Neural progenitor cell (in vitro differentiated cells): ENCODE data around the gene SPDYC.
A peak's percentile ranks its signal among the peaks of the same experiment; 100 is the strongest.

Source experiments
- EZH2 ChIP-seq: fragments of 200-600 bp; sonication (generic); IDR thresholded peaks from 2 replicates; pipeline ENCODE4 v1.6.1; 2017; ENCODE audit warnings: antibody characterized with exemption, mild to moderate bottlenecking, moderate library complexity
- EZH2phosphoT487 ChIP-seq: fragments of 200-600 bp; sonication (generic); IDR thresholded peaks from 2 replicates; pipeline ENCODE4 v1.6.1; 2017; ENCODE audit warnings: antibody characterized with exemption
- TF ChIP-seq, protein P1 (sequence below): fragments of 200-600 bp; sonication (generic); IDR thresholded peaks from 2 replicates; pipeline ENCODE4 v1.5.1; 2017; ENCODE audit warnings: antibody characterized with exemption, mild to moderate bottlenecking

DNA sequence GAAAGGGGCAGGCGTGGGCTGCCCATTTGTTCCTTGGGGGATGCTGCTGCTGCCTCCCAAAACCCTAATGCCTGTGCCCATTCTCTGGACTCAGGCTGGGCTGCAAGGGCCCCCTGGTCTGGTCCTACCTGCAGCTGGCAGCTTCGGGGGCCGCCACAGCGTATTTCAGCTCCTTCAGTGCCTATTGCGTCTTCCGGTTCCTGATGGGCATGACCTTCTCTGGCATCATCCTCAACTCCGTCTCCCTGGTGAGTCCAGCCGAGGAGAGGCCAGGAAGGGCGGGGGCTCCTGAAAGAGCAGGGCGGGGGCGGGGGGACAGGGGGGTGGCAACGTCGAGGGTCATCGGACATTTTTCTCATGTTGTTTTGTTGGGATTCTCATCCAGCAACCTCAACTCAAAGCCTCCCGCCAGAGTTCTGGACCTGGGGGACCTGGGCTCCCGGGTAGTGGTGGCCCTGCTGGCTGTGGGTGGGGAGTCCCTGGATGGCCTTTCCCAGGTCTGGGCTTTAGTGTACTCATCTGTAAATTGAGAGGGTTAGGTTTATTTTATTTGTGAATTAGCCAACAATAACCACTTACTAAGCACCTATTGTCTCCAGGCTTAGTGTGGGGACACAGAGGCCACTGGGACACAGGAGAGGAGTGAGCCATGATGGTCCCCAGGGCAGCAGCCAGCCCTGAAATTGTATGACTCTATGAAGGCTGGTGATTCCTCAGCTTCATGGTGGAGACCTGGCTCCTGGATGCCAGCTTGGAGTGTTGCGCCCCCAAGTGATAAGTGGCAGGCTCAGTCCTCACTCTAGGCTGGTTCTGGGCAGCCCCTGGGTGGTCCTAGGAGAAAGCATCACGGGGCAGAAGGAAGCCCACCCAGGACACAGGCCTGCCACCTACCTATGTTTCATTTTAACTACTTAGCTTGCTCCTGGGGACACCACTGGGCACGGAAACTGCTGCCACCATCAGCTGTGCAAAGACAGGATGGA, 47.7 kb downstream of the SPDYC start:
- TF ChIP-seq, protein P1, sequence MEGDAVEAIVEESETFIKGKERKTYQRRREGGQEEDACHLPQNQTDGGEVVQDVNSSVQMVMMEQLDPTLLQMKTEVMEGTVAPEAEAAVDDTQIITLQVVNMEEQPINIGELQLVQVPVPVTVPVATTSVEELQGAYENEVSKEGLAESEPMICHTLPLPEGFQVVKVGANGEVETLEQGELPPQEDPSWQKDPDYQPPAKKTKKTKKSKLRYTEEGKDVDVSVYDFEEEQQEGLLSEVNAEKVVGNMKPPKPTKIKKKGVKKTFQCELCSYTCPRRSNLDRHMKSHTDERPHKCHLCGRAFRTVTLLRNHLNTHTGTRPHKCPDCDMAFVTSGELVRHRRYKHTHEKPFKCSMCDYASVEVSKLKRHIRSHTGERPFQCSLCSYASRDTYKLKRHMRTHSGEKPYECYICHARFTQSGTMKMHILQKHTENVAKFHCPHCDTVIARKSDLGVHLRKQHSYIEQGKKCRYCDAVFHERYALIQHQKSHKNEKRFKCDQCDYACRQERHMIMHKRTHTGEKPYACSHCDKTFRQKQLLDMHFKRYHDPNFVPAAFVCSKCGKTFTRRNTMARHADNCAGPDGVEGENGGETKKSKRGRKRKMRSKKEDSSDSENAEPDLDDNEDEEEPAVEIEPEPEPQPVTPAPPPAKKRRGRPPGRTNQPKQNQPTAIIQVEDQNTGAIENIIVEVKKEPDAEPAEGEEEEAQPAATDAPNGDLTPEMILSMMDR: peak; percentile 10
- TF ChIP-seq EZH2phosphoT487 (no peak), EZH2 (no peak)
